T-helper 1 cell treated with Interleukin-12 subunit alpha and Interleukin-12 subunit beta and Interleukin-4 antibody, amounts not matched to agents 30 ng/mL and 1 ng/mL, for 36 hours (primary cell): Measurements from ENCODE around the gene LKAAEAR1. TPM values are rescaled to one million over a fixed set of nuclear protein-coding genes. Genes with fewer than 3 reads are reported as not detected.
"Not testable (repeated sequence)": the region's sequence is repeated elsewhere in the genome, so short reads cannot be mapped to it uniquely, and the experiment has no call there.

Experiments
- intact Hi-C: fragments of 100-400 bp; cut with micrococcal nuclease; formaldehyde crosslinking; loops from one replicate; pipeline ENCODE4 v1.15.1; 2024
- total RNA-seq: library from RNA; stranded (reverse); gene quantifications from 2 replicates; pipeline ENCODE4 v1.2.3, GENCODE V29; 2022

Gene LKAAEAR1
- total RNA-seq, 1 donor from 2014 or later: not detected

- intact Hi-C loops: no loop called here
These were observed 15.0 kb upstream of the LKAAEAR1 start for GRCh38 chr20:64099086-64099786.

- intact Hi-C loops: no loop called here
These were observed 14.3 kb upstream of the LKAAEAR1 start for GRCh38 chr20:64098471-64099013.

GRCh38 chr20:64096535-64096934 lies 12.3 kb upstream of the LKAAEAR1 start:
- intact Hi-C loops: no loop called here

- intact Hi-C loops: no loop called here
These were observed 11.7 kb upstream of the LKAAEAR1 start for GRCh38 chr20:64095927-64096326.

- intact Hi-C loops: no loop called here
These were observed 11.3 kb upstream of the LKAAEAR1 start for GRCh38 chr20:64095455-64095854.

- intact Hi-C loops: no loop called here
These were observed 8.9 kb upstream of the LKAAEAR1 start for GRCh38 chr20:64093013-64093503.

- intact Hi-C loops: no loop called here
These were observed 8.2 kb upstream of the LKAAEAR1 start for GRCh38 chr20:64092258-64093012.

GRCh38 chr20:64091770-64092169 lies 7.6 kb upstream of the LKAAEAR1 start:
- intact Hi-C loops: no loop called here

GRCh38 chr20:64091340-64091739 lies 7.1 kb upstream of the LKAAEAR1 start:
- intact Hi-C loops: no loop called here

GRCh38 chr20:64090165-64090564 lies 6.0 kb upstream of the LKAAEAR1 start:
- intact Hi-C loops: no loop called here

GRCh38 chr20:64088586-64088985 lies 4.4 kb upstream of the LKAAEAR1 start:
- intact Hi-C loops: not testable (repeated sequence)

- intact Hi-C loops: not testable (repeated sequence)
These were observed 3.1 kb upstream of the LKAAEAR1 start for GRCh38 chr20:64087226-64087825.

- intact Hi-C loops: no loop called here
These were observed 2.6 kb upstream of the LKAAEAR1 start for GRCh38 chr20:64086801-64087200.

- intact Hi-C loops: loop anchor here (5.0 kb wide), 1 partner anchor 547 kb away; the partner anchor contains the start of gene PTK6
These were observed 521 bp upstream of the LKAAEAR1 start for GRCh38 chr20:64084685-64085152.

- intact Hi-C loops: loop anchor here (1.0 to 5.0 kb wide), 4 partner anchors 19 to 546 kb away; partner anchors contain the start of gene PTK6
These were observed 807 bp downstream of the LKAAEAR1 start for GRCh38 chr20:64083378-64083803.

- intact Hi-C loops: loop anchor here (1.0 to 5.0 kb wide), 4 partner anchors 20 to 546 kb away; partner anchors contain the start of gene PTK6
These were observed 1.3 kb downstream of the LKAAEAR1 start for GRCh38 chr20:64082820-64083377.

- intact Hi-C loops: loop anchor here (2.0 to 5.0 kb wide), 3 partner anchors 21 to 545 kb away; partner anchors contain the start of gene PTK6
These were observed 2.0 kb downstream of the LKAAEAR1 start for GRCh38 chr20:64082126-64082731.

GRCh38 chr20:64081624-64081964 lies 2.6 kb downstream of the LKAAEAR1 start:
- intact Hi-C loops: loop anchor here (5.0 kb wide), 1 partner anchor 544 kb away; the partner anchor contains the start of gene PTK6

GRCh38 chr20:64080813-64081623 lies 3.2 kb downstream of the LKAAEAR1 start:
- intact Hi-C loops: loop anchor here (5.0 kb wide), 1 partner anchor 544 kb away; the partner anchor contains the start of gene PTK6
